ENCODE data around the gene FAM120A. TPM values are rescaled to one million over a fixed set of nuclear protein-coding genes. Genes with fewer than 3 reads are reported as not detected.

Gene FAM120A
- total RNA-seq, 1 experiment from 2014 or later: 70.5 TPM

DNA sequence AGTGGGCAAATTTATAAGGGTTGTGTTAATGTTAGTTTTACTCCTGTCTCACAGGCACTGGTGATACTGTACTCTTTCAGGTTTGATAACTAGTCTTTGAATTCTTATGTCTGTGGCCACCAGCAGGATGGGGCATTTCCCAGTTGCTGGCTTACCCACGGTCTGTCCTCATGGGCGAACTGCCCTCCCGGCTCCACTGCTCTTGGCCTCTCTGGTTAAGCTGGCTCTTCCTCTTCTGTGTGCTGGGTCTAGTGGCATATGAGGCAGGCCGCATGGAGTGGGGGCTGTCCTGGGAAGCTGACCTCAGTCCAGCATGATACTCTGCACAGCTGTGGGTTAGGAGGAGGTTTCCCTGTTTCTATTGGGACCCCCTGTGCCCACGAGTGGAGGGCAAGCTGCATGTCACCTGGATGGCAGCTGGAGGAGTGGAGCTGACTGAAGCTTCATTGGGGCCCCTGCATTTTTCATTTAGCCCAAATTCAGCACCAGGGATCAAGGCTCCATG lies 144.4 kb downstream of the FAM120A start:
- Histone ChIP-seq H3K4me1 (ENCODE audit: control insufficient read depth, insufficient read depth, low read length) (no peaks in the 10 kb centered on the region; the same call in 1 of the 2 replicates), H3K9me3 (ENCODE audit: control insufficient read depth, insufficient read depth, low read depth, low read length) (no peaks in the 10 kb centered on the region), H3K27me3 (ENCODE audit: control insufficient read depth, insufficient read depth, low read length) (no peaks in the 10 kb centered on the region), H3K4me3 (ENCODE audit: low read depth in 2 of 2, low read length in 2 of 2) (no peak overlapping the region), H3K36me3 (ENCODE audit: control insufficient read depth, insufficient read depth, low read length) (no peaks in the 10 kb centered on the region), H3K27ac (ENCODE audit: low read length) (no peak overlapping the region)
- POLR2A ChIA-PET: no interaction called here
- intact Hi-C loops (cut with micrococcal nuclease; ENCODE audit: unreplicated experiment): no loop called here
- ATAC-seq (no peak), DNase-seq (ENCODE audit: low read depth, low spot score) (no peak)
- CTCF ChIA-PET: no interaction called here
- BruUV-seq (replicated peaks): no TSS peak
- in situ Hi-C loops (cut with HindIII; ENCODE audit: low pct_unique_long_range_greater_than_20kb, low sequenced_read_pairs): no loop called here
- TF ChIP-seq, protein P1, sequence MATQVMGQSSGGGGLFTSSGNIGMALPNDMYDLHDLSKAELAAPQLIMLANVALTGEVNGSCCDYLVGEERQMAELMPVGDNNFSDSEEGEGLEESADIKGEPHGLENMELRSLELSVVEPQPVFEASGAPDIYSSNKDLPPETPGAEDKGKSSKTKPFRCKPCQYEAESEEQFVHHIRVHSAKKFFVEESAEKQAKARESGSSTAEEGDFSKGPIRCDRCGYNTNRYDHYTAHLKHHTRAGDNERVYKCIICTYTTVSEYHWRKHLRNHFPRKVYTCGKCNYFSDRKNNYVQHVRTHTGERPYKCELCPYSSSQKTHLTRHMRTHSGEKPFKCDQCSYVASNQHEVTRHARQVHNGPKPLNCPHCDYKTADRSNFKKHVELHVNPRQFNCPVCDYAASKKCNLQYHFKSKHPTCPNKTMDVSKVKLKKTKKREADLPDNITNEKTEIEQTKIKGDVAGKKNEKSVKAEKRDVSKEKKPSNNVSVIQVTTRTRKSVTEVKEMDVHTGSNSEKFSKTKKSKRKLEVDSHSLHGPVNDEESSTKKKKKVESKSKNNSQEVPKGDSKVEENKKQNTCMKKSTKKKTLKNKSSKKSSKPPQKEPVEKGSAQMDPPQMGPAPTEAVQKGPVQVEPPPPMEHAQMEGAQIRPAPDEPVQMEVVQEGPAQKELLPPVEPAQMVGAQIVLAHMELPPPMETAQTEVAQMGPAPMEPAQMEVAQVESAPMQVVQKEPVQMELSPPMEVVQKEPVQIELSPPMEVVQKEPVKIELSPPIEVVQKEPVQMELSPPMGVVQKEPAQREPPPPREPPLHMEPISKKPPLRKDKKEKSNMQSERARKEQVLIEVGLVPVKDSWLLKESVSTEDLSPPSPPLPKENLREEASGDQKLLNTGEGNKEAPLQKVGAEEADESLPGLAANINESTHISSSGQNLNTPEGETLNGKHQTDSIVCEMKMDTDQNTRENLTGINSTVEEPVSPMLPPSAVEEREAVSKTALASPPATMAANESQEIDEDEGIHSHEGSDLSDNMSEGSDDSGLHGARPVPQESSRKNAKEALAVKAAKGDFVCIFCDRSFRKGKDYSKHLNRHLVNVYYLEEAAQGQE (IDR thresholded peaks at IDR 0.05; ENCODE audit: insufficient read depth in 1 of 2, low read depth in 2 of 2, low read length in 1 of 2): no peak
- TF ChIP-seq SIN3A (IDR thresholded peaks at IDR 0.05; ENCODE audit: borderline replicate concordance, insufficient read depth, low read depth, low read length) (no peak), CTCF (IDR thresholded peaks at IDR 0.05) (no peak), TCF7L2 (IDR thresholded peaks at IDR 0.05; ENCODE audit: low read depth, low read length) (no peak)

DNA sequence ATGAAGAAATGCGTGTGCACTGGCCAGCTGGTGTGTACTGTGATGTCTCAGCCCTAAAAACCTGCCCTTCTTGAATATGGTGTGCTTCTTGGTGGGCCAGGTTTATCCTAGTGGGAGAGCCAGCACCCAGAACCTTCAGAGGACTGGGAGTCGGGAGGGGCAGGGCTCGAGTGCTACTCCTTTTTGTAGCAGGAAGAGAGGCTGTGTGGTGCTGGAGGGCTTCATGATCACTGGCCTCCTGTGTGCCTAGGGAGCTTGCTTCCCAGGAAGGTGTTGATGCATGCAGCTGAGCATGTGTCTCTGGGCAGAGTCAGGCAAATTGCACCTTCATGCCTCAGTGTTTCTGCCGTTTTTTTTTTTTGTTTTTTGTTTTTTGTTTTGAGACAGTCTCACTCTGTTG lies 144.9 kb downstream of the FAM120A start:
- H3K4me3 ChIP-seq (ENCODE audit: low read depth in 2 of 2, low read length in 2 of 2): no peak overlapping the region
- intact Hi-C loops (cut with micrococcal nuclease; ENCODE audit: unreplicated experiment): no loop called here
- no peak for DNase-seq (ENCODE audit: low read depth, low spot score)
- POLR2A ChIA-PET: no interaction called here
- in situ Hi-C loops (cut with HindIII; ENCODE audit: low pct_unique_long_range_greater_than_20kb, low sequenced_read_pairs): no loop called here
- no peaks in the 10 kb centered on the region for H3K36me3 ChIP-seq (ENCODE audit: control insufficient read depth, insufficient read depth, low read length)
- no peaks in the 10 kb centered on the region; the same call in 1 of the 2 replicates for H3K4me1 ChIP-seq (ENCODE audit: control insufficient read depth, insufficient read depth, low read length)
- no peak for ATAC-seq
- CTCF ChIA-PET: no interaction called here
- no peaks in the 10 kb centered on the region for H3K27me3 ChIP-seq (ENCODE audit: control insufficient read depth, insufficient read depth, low read length)
- BruUV-seq (replicated peaks): no TSS peak
- TF ChIP-seq CTCF (IDR thresholded peaks at IDR 0.05): no peak
- TF ChIP-seq TCF7L2 (IDR thresholded peaks at IDR 0.05; ENCODE audit: low read depth, low read length): no peak
- H3K27ac ChIP-seq (ENCODE audit: low read length): no peak overlapping the region
- no peaks in the 10 kb centered on the region for H3K9me3 ChIP-seq (ENCODE audit: control insufficient read depth, insufficient read depth, low read depth, low read length)
